GM18526 (cell line): ENCODE measurements around the gene APOBEC4.

Source experiments
- POLR2A ChIP-seq: IDR thresholded peaks from 3 replicates; pipeline ENCODE4 v1.6.1; 2011; ENCODE audit not compliant: insufficient read length; ENCODE audit errors: extremely low read depth

Gene APOBEC4

DNA sequence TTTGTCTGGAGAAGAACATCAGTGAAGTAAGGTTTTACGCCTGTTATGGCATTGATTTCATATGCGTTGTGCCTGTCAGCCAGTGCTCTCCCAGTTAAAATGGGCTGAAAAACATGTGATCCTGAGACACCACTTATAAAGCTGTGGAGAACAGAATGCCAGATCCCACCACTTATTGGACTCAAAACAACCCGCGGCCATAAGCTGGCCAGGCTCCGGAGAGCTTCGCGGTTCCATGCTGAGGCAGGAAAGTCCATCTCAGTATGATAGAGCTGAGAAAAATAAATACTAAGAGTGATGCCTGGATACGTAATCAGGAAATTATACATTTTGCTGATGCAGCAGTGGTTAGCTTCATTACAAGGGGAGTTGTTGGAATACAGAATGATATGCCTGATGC lies 5.1 kb downstream of the APOBEC4 start:
- TF ChIP-seq POLR2A: no peak

DNA sequence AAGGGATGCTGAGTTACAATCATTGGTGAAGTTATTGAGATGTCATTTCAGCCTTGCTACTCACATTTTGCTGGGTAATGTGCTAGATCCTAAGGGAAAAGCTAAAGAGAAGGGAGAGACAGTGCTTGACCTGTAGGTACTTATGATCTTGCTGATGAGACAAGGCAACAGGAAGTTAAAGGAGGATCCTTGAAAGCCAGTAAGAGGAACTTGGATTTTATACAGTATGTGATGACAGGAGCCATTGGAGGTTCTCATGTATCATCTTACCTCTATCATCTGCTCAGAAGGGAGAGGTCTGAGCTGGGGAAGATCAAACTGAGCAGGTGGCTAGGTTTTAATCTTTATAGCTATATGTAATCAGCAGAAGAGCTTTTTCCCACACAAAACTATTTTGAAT lies 6.3 kb downstream of the APOBEC4 start:
- no peak for TF ChIP-seq POLR2A

DNA sequence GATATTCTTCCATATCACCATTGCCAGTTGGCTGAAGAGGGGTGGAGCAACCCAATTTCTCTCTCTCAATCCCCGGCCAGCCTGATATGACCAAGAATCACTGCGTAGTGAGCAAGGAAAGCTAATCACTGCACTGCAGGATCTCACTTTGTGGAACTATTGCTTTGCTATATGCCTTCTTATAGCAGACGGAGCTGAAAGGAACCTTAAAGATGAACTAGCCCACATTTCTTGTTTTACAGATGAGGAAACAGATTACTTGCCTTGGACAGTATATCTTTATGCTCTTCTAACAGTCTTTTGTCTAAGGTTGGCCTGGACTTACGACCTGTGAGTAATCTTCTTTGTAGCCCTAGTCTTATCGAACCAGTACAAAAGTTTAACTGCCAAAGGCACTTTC lies 7.6 kb downstream of the APOBEC4 start:
- no peak for TF ChIP-seq POLR2A

- TF ChIP-seq POLR2A: no peak
These were observed 10.9 kb downstream of the APOBEC4 start for GRCh38 chr1:183642166-183642565.

GRCh38 chr1:183640193-183640592 lies 12.9 kb downstream of the APOBEC4 start:
- no peak for TF ChIP-seq POLR2A

DNA sequence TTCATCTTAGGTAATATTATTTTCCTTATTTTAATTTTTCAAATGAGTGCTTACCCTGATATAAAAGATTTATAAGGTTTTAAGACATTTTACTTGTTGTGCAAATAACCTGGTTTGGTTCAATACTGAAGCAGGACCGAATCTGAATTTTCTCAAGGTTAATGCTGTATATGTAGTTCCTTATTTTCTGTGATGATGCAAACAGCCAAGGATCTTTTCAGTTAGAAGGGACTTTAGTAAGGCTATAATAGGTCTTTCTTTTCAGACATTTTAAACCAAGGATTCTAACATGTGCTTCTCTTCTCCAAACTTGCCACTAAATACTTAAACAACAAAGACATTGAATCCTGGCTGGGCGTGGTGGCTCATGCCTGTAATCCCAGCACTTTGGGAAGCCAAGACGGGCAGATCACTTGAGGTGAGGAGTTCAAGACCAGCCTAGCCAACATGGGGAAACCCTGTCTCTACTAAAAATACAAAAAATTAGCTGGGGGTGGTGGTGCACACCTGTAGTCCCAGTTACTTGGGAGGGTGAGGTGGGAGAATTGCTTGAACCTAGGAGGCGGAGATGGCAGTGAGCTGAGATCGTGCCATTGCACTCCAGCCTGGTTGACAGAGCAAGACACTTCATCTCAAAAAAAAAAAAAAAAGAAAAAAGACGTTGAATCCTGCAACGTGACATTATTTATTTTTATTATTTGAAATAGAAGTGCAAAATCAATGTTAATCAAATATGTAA lies 14.3 kb downstream of the APOBEC4 start:
- no peak for TF ChIP-seq POLR2A

GRCh38 chr1:183636783-183637182 lies 16.3 kb downstream of the APOBEC4 start:
- no peak for TF ChIP-seq POLR2A

- TF ChIP-seq POLR2A: no peak
These were observed 16.8 kb downstream of the APOBEC4 start for GRCh38 chr1:183636334-183636682.

DNA sequence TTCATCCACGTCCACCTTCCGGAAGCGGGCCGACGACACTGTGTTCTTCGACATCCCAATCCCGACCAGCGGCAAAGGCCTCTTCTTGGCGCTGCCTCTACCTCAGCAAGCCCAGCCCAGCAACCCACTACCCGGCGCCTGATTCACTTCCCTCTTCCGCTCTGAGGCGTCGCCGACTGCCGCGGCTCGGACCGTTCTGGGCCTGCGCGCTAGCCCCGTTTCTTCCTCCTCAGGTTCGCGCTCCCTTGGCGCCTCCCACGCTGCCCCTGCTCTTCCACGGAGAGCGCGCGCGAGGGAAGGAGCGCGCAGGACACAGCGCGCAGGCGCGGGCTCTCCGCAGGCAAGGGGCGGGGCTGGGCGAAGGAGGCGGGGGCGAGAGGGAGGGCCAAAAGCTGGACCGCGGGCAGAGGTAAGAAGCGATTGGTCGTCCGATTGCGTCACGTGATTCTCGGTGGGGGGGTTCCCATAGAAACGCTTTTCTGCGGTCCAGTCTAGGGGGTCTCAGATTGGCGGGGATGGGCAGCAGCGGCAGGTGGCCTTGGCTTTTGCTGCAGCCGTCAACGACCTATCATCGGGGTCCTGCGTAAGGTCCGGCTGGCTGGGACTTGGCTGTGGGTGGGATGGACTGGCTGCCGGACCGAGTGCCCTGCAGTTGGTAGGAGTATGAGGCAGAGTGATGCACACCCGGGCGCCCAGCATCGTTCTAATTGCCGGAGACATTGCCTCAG lies 17.3 kb downstream of the APOBEC4 start, which contains the start of gene ARPC5:
TSS of gene ARPC5 (minus strand) at position 178 of the 728 bp plus-strand sequence. CDS start at position 54, 124 bp downstream.
- peak; percentile 90 for TF ChIP-seq POLR2A

DNA sequence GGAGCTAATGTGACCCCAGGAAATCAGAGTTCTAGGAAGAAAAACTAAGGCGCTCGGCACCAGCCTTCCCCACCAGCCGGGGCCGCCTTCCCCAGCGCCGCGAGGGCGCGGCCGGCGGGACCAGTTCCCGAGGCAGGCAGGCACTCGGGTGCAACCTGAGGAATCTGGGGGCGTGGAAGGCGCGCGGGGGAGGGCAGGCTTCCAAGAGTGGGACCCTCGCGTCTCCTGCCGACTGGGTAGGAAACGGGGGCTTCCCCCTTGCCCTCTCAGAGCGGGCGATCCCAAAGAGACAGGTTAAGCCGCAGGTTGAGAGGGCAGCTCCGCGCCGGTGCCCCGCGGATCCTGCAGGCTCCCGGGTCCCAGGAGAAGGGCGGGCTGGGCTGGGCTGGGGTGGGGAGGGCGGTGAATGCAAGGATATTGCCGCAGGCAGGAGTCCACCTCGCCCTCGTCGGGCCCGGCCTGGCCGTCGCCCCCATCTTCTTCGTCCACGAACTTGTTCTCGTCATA lies 18.0 kb downstream of the APOBEC4 start:
- TF ChIP-seq POLR2A: no peak

DNA sequence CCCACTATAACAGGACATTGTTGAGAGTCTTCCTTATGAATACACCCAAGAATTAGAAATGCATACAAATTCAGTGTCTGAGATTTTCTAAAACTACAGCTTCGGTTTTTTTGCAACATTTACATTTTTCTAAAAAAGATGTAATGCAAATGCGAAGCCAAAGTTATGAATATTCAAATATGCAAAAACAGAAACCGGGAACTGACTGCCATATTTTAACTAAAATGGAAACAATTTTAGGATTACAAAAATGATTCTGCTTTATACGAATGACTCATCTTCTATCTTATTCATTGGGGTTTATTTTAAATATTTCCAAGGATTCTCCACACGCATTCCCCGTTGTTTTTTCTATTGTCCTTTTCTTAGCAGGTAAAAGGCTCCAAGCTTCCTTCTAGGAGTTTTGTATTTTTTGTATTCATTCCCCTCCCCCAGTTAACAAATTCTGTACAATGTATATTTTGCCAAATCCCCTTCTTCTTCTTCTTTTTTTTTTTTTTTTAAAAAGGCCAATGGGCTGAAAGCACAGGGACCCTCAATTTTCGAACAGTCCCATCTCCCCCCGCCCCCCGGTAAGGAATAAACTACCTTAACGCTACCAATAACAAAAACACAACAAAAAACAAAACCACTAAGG lies 18.6 kb downstream of the APOBEC4 start:
- TF ChIP-seq POLR2A: no peak

DNA sequence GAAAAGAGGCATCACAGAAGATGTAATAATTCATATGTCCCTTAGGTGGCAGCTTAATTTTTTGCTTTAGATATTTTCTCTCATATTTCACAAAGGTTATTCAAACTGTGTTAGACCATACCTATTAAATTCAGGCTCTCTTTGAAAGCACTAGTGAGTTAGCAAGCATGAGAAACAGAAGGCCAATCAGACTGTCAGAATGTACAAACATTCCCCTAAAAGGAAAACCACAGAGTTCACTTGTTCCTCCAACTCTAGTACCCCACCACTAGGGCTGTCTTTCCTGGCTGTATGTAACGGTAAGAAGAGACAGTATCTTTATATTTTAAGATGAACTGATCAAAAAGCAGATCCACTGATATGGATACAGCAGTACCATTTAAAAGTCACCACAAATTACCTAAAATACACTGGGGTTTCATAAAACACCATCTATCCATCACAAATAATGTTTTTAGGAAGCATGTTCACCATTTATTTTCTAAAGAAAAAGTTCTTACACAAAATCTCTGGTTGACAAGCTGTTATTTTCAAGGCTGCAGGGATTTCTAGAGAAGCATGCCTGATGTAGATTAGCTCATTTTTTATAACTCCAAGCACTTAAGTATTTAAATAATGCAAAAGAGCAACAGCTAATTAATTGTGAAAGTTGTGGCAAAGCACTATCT lies 19.3 kb downstream of the APOBEC4 start:
- no peak for TF ChIP-seq POLR2A

- no peak for TF ChIP-seq POLR2A
These were observed 20.2 kb downstream of the APOBEC4 start for GRCh38 chr1:183632964-183633363.

DNA sequence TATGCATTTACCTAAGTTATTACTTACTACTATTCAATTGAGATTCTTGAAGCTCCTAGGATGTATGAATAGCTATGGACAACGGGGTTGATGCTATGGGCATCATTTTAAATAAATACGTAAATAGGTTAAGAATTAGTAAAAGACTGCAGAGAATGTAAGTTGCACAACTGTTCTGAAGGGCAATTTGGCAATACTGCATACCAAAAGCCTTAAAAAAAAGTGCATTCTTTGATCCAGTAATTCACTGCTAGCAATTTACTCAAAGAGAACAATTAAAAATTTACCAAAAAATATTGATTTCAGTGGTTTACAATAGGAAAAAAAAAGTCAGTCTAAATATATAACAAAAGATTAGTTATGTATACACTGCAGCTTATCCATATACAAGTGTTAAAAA lies 21.0 kb downstream of the APOBEC4 start:
- TF ChIP-seq POLR2A: no peak

- TF ChIP-seq POLR2A: no peak
These were observed 22.4 kb downstream of the APOBEC4 start for GRCh38 chr1:183630748-183631147.

DNA sequence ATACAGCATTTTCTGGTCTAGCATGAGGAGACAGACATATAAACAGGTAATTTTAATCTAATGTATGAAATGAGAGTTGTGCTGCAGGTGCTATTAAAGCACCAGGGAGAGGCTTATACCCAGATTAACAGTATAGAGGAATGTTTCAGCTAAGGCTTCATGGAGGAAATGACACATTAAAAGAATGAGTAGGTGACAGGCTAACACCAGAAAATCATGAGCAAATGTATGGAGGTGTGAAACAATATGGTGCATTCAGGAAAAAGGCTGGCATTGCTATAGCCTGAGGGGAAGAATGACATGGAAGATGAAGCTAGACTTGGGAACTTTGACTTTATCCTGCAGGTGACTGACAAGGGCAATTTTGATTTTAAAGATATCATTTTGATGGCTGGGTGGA lies 24.6 kb downstream of the APOBEC4 start:
- no peak for TF ChIP-seq POLR2A
